OCI-LY1 (cell line): ENCODE data around the gene NSRP1.

Experiments
- H2AFZ ChIP-seq: fragments of 200-600 bp; sonication (generic), shearing (Covaris generic); 2 replicates; pipeline ENCODE4 v1.6.0; 2014; ENCODE audit warnings: antibody characterized with exemption, mild to moderate bottlenecking, low read length
- H3F3A ChIP-seq: fragments of 200-600 bp; sonication (generic), shearing (Covaris generic); 2 replicates; pipeline ENCODE4 v1.6.0; 2014; ENCODE audit warnings: mild to moderate bottlenecking, antibody characterized with exemption, low read length, moderate library complexity; ENCODE audit not compliant: insufficient read depth
- H3K27ac ChIP-seq: fragments of 200-600 bp; sonication (generic); 2 replicates; pipeline ENCODE4 v1.5.1; 2014; ENCODE audit warnings: low read length, mixed run types, mild to moderate bottlenecking, low read depth; ENCODE audit not compliant: poor library complexity, severe bottlenecking
- H3K27me3 ChIP-seq: fragments of 200-600 bp; sonication (generic); 2 replicates; pipeline ENCODE4 v1.6.0; 2014; ENCODE audit warnings: antibody characterized with exemption, mild to moderate bottlenecking, low read length, moderate library complexity; ENCODE audit not compliant: insufficient read depth
- H3K36me3 ChIP-seq: fragments of 200-600 bp; sonication (generic); 2 replicates; pipeline ENCODE4 v1.6.1; 2014; ENCODE audit warnings: mild to moderate bottlenecking, antibody characterized with exemption, low read length, moderate library complexity, mixed read lengths; ENCODE audit not compliant: insufficient read depth
- H3K4me1 ChIP-seq: fragments of 200-600 bp; sonication (generic); 2 replicates; pipeline ENCODE4 v1.5.1; 2014; ENCODE audit warnings: mild to moderate bottlenecking, low read length, moderate library complexity; ENCODE audit not compliant: insufficient read depth, severe bottlenecking
- H3K4me2 ChIP-seq: fragments of 200-600 bp; sonication (generic), shearing (Covaris generic); 2 replicates; pipeline ENCODE4 v1.6.1; 2014; ENCODE audit warnings: low read length
- H3K4me3 ChIP-seq: fragments of 200-600 bp; sonication (generic); 2 replicates; pipeline ENCODE4 v1.5.1; 2014; ENCODE audit warnings: low read length, low read depth, mild to moderate bottlenecking, mixed read lengths; ENCODE audit not compliant: poor library complexity, severe bottlenecking
- H3K79me2 ChIP-seq: fragments of 200-600 bp; shearing (Covaris generic); 2 replicates; pipeline ENCODE4 v1.6.1; 2016; ENCODE audit warnings: mixed run types, low read length, mixed read lengths; ENCODE audit not compliant: insufficient read depth
- H3K9ac ChIP-seq: fragments of 200-600 bp; sonication (generic), shearing (Covaris generic); 2 replicates; pipeline ENCODE4 v1.6.1; 2014; ENCODE audit warnings: mild to moderate bottlenecking, low read length, mixed read lengths
- H3K9me2 ChIP-seq: fragments of 200-600 bp; sonication (generic), shearing (Covaris generic); 2 replicates; pipeline ENCODE4 v1.6.1; 2014; ENCODE audit warnings: low read depth, mild to moderate bottlenecking, low read length, mixed read lengths
- H3K9me3 ChIP-seq: fragments of 200-600 bp; shearing (Covaris generic); 2 replicates; pipeline ENCODE4 v1.6.1; 2014; ENCODE audit warnings: low read length, mixed read lengths
- H4K20me1 ChIP-seq: fragments of 200-600 bp; sonication (generic), shearing (Covaris generic); 2 replicates; pipeline ENCODE4 v1.6.0; 2016; ENCODE audit warnings: mild to moderate bottlenecking, low read length; ENCODE audit not compliant: insufficient read depth
- CTCF ChIP-seq: fragments of 200-600 bp; sonication (generic), shearing (Covaris generic); IDR thresholded peaks from 2 replicates; pipeline ENCODE4 v1.5.1; 2017; ENCODE audit warnings: mild to moderate bottlenecking, antibody characterized with exemption, low read length, moderate library complexity, mixed read lengths
- EZH2 ChIP-seq: fragments of 200-600 bp; sonication (generic), shearing (Covaris generic); IDR thresholded peaks from 2 replicates; pipeline ENCODE4 v1.8.0; 2017; ENCODE audit warnings: borderline replicate concordance, mixed run types, mild to moderate bottlenecking, antibody characterized with exemption, low read length, moderate library complexity, mixed read lengths

NSRP1 gene

GRCh38 chr17:30186761-30187160, 70.1 kb downstream of the NSRP1 start:
- Histone ChIP-seq H3K36me3 (peaks cover 57% of the 10 kb centered on the region), H3K4me1 (no peaks in the 10 kb centered on the region), H3K4me3 (no peak overlapping the region), H2AFZ (no peak overlapping the region), H3K9ac (no peak overlapping the region), H3F3A (no peaks in the 10 kb centered on the region), H3K27me3 (no peaks in the 10 kb centered on the region), H4K20me1 (no peaks in the 10 kb centered on the region), H3K9me2 (no peaks in the 10 kb centered on the region), H3K27ac (no peak overlapping the region), H3K9me3 (no peaks in the 10 kb centered on the region), H3K79me2 (no peaks in the 10 kb centered on the region), H3K4me2 (no peak overlapping the region)
- TF ChIP-seq CTCF, result no peak
- no peak for TF ChIP-seq EZH2

- H3K27me3 ChIP-seq, result no peaks in the 10 kb centered on the region
- no peaks in the 10 kb centered on the region for H4K20me1 ChIP-seq
- H3K4me1 ChIP-seq, result no peaks in the 10 kb centered on the region
- H3F3A ChIP-seq, result no peaks in the 10 kb centered on the region
- H3K36me3 ChIP-seq, result peaks cover 50% of the 10 kb centered on the region
- no peak overlapping the region for H3K4me3 ChIP-seq
- no peaks in the 10 kb centered on the region for H3K9me3 ChIP-seq
- TF ChIP-seq EZH2 (no peak), CTCF (no peak)
- H3K79me2 ChIP-seq, result no peaks in the 10 kb centered on the region
- no peaks in the 10 kb centered on the region for H3K9me2 ChIP-seq
- no peak overlapping the region for H3K9ac ChIP-seq
- no peak overlapping the region for H3K4me2 ChIP-seq
- no peak overlapping the region for H3K27ac ChIP-seq
- no peak overlapping the region for H2AFZ ChIP-seq
Measured at GRCh38 chr17:30187573-30187972, 71.0 kb downstream of the NSRP1 start.

- H3K27me3 ChIP-seq, result no peaks in the 10 kb centered on the region
- no peaks in the 10 kb centered on the region for H3K9me2 ChIP-seq
- no peak overlapping the region for H3K9ac ChIP-seq
- no peak overlapping the region for H3K4me2 ChIP-seq
- no peaks in the 10 kb centered on the region for H4K20me1 ChIP-seq
- no peaks in the 10 kb centered on the region for H3F3A ChIP-seq
- no peaks in the 10 kb centered on the region for H3K9me3 ChIP-seq
- H3K4me1 ChIP-seq, result no peaks in the 10 kb centered on the region
- H2AFZ ChIP-seq, result no peak overlapping the region
- peaks cover 45% of the 10 kb centered on the region for H3K36me3 ChIP-seq
- no peaks in the 10 kb centered on the region for H3K79me2 ChIP-seq
- TF ChIP-seq EZH2 (no peak), CTCF (no peak)
- no peak overlapping the region for H3K27ac ChIP-seq
- no peak overlapping the region for H3K4me3 ChIP-seq
Measured at GRCh38 chr17:30188211-30188939, 71.8 kb downstream of the NSRP1 start.
